Gastroesophageal sphincter (tissue), 3 donors: ENCODE results near the gene HERC5.

Experiments used
- CTCF ChIP-seq, 4 experiments: fragments of 200-600 bp in 2 of 4; fragments of 450-650 bp in 2 of 4; sonication (generic) in 1 of 4; IDR thresholded peaks; one replicate each; pipeline ENCODE4 v1.5.1; 2017 to 2019; ENCODE audit warnings: antibody characterized with exemption in 4 of 4, mild to moderate bottlenecking in 2 of 4, moderate library complexity in 2 of 4
- EP300 ChIP-seq: sonication (generic); formaldehyde crosslinking; IDR thresholded peaks from one replicate; pipeline ENCODE4 v1.6.1; 2017; ENCODE audit warnings: antibody characterized with exemption, mild to moderate bottlenecking

DNA sequence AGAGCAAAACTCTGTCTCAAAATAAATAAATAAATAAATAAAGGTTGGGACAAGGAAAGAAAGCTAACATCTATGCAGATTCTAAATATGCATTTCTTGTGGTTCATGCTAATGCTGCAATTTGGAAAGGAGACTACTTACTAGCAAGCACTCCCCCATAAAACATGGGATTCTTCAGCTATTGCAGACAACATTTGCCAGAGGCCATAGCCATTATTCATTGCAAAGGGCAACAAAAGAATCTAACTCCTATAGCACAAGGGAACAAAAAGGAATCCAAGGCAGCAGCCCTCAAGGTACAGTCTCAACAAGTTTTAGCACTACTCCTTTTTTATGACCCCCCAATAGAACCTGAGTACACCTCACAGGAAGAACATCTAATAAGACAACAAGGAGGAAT lies 8.0 kb upstream of the HERC5 start:
- TF ChIP-seq CTCF (IDR thresholded peaks at IDR 0.05) (no peak), EP300 (no peak)
